ENCODE measurements around the gene OR56A5. TPM values are rescaled to one million over a fixed set of nuclear protein-coding genes. Genes with fewer than 3 reads are reported as not detected.

Gene OR56A5
- total and polyA plus RNA-seq, 11 donors, result not detected

DNA sequence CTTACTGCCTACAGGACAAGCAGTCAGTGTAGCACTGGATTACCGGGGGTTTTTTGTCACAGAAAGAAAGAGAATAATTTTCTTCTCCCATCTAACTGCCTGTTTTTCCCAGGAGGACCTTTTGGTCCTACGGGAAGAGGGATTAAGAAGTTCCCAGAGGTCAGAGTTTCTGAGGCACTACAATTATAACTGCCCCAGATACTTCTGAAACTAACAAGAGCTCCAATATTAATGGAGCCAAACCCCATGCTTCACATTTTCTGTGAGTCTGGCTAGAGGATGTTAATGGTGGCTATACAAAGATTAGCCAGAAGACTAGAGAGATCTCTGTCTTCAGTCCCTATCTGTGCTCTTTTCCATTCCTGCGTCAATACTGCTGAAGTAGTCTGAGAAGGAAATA, 26.3 kb downstream of the OR56A5 start, which contains the start of gene OR56A3:
OR56A3 (plus strand) TSS at position 301 of the 400 bp plus-strand sequence. CDS start 5,096 bp downstream, outside the sequence.
- Histone ChIP-seq H3K27me3 (peaks cover 0 to 3% (median 0%) of the 10 kb centered on the region in 9 donors), H3K27ac (no peak within 1 kb of the TSS), H3K4me3 (no peak within 1 kb of the TSS), H3K4me1 (no peaks in the 10 kb centered on the region), H3K9me3 (no peaks in the 10 kb centered on the region), H3K36me3 (no peaks in the 10 kb centered on the region)
- TF ChIP-seq, protein P1, sequence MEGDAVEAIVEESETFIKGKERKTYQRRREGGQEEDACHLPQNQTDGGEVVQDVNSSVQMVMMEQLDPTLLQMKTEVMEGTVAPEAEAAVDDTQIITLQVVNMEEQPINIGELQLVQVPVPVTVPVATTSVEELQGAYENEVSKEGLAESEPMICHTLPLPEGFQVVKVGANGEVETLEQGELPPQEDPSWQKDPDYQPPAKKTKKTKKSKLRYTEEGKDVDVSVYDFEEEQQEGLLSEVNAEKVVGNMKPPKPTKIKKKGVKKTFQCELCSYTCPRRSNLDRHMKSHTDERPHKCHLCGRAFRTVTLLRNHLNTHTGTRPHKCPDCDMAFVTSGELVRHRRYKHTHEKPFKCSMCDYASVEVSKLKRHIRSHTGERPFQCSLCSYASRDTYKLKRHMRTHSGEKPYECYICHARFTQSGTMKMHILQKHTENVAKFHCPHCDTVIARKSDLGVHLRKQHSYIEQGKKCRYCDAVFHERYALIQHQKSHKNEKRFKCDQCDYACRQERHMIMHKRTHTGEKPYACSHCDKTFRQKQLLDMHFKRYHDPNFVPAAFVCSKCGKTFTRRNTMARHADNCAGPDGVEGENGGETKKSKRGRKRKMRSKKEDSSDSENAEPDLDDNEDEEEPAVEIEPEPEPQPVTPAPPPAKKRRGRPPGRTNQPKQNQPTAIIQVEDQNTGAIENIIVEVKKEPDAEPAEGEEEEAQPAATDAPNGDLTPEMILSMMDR (IDR thresholded peaks at IDR 0.05), result no peak
- TF ChIP-seq POLR2A (IDR thresholded peaks at IDR 0.05), result no peak
- DNase-seq (no peak), ATAC-seq (no peak)
- intact Hi-C loops (cut with DNase I), result no loop called here
- 68 to 82% (median 75%) methylated on average over 3 of the region's 3 CpGs for WGBS, 4 donors

DNA sequence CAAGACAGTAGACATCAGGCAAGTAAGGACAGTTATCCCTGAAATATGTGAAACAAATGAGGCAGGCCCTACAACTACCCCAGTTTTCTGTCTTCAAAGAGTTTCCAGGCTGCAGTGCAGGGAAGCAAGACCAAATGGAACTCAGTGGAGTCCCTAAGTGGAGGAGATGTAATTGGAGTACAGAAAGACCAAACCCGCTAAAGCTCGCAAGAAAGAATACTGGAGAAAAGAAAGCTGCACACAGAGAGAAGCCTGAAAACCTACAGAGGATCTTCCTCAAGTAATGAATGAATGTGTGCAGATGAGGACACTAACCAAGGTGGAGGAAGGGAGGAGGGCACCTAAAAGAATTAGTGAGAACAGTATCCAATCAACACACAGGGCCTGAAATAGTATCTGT, 27.5 kb downstream of the OR56A5 start:
- Histone ChIP-seq H3K9me3 (no peaks in the 10 kb centered on the region), H3K27me3 (no peaks in the 10 kb centered on the region), H3K36me3 (no peaks in the 10 kb centered on the region), H3K4me1 (no peaks in the 10 kb centered on the region), H3K4me3 (no peak overlapping the region), H3K27ac (no peak overlapping the region)
- no peak for DNase-seq
- WGBS, 4 donors, result 92 to 96% (median 95%) methylated on average over 2 of the region's 2 CpGs
- intact Hi-C loops (cut with DNase I), result no loop called here
- no peak for ATAC-seq
- TF ChIP-seq, protein P1 (IDR thresholded peaks at IDR 0.05), result no peak
- no peak for TF ChIP-seq POLR2A (IDR thresholded peaks at IDR 0.05)

DNA sequence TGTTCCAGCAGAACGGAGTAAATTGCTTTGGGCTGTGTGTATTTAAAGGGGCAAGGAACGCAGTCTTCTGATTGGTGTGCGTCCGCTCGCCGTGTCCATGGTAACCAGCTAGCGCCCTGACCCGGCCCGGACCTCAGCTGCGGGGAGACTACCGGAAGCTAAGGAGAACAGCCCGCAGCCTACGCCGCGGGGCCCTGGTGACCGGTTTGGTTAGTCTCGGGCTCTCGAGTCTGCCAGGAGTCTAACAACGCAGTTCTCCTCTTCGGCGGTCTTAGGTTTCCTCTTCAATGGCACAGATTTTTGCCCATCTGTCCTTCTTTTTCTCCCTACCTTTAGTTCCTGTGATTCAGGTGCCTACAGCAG, 29.7 kb downstream of the OR56A5 start:
- WGBS, 4 donors, result 64 to 87% (median 76%) methylated on average over 20 to 21 of the region's 21 CpGs
- Histone ChIP-seq H3K9me3 (no peaks in the 10 kb centered on the region), H3K4me3 (no peak overlapping the region), H3K27me3 (no peaks in the 10 kb centered on the region), H3K4me1 (no peaks in the 10 kb centered on the region), H3K36me3 (no peaks in the 10 kb centered on the region), H3K27ac (no peak overlapping the region)
- ATAC-seq (no peak), DNase-seq (peak in 1 of 5 donors; percentile 44)
- TF ChIP-seq POLR2A (IDR thresholded peaks at IDR 0.05), result no peak
- TF ChIP-seq, protein P1 (IDR thresholded peaks at IDR 0.05), result no peak
- intact Hi-C loops (cut with DNase I), result no loop called here

DNA sequence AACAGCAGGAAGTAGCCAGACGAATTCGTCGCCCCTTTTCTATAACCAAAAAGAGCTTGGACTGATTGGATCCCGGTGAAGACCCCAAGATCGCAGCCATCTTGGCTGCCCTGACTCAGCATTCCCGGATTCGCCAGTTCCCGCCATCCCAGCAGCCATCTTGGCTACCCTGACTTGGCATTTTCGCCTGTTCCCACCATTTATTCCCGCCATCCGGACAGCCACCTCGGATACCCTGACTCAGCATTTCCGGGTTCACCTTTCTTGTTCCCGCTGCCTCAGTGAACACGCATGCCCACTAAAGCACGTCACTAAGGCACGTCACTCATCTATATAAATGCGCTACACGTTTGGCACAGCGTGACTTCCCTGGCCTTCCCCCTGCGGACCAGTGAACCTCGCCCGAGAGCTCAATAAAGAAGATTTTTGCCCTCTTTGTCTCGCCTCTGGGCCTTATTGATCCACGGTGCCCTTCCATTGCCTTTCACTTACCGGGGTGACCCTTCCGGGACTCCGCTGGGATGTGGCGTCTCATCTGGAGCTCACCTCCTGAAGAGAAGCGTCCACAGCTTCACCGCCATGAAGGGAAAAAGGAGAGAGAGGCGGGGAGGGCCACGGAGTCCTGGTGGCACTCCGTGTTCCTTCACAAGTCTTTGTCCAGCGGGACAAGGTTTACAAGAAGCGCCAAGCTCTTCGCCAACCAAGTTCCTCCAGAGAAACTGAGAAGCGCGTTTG, 30.3 kb downstream of the OR56A5 start:
- no peaks in the 10 kb centered on the region for H3K4me1 ChIP-seq
- no peaks in the 10 kb centered on the region for H3K36me3 ChIP-seq
- TF ChIP-seq, protein P1 (IDR thresholded peaks at IDR 0.05), result no peak
- no peak for TF ChIP-seq POLR2A (IDR thresholded peaks at IDR 0.05)
- no peaks in the 10 kb centered on the region for H3K9me3 ChIP-seq
- no peak overlapping the region for H3K4me3 ChIP-seq
- H3K27me3 ChIP-seq, result no peaks in the 10 kb centered on the region
- WGBS, 4 donors, result 86 to 92% (median 90%) methylated on average over 39 of the region's 39 CpGs
- intact Hi-C loops (cut with DNase I), result no loop called here
- DNase-seq, result no peak
- ATAC-seq, result no peak
- H3K27ac ChIP-seq, result no peak overlapping the region
